ENCODE data around the gene CCSER1. TPM values are rescaled to one million over a fixed set of nuclear protein-coding genes. Genes with fewer than 3 reads are reported as not detected.
"Not testable (repeated sequence)": the region's sequence is repeated elsewhere in the genome, so short reads cannot be mapped to it uniquely, and the experiment has no call there.

The CCSER1 gene
- total RNA-seq, 1 donor from 2014 or later, result 13.3 TPM

DNA sequence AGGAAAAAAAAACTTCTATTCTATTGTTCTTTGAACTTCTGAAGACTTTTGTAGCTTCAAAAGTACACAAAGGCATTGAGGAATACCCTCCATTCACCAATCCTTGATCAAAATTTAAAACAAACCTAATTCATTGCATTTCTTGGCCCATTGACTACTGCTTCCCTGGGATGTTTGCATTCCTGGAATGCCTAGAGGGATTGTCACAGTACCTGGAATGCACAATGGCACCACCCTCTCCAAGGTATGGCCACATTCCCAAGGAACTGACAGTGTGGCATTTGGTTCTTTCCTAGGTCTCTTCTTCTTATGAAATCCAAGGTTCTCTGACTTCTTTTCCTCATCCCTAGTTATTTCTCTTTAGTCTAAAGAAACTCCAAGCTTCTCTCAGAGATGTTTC is 600.7 kb downstream of the CCSER1 start:
- DNase-seq (no peak), ATAC-seq (no peak)
- intact Hi-C loops (cut with micrococcal nuclease), result no loop called here

DNA sequence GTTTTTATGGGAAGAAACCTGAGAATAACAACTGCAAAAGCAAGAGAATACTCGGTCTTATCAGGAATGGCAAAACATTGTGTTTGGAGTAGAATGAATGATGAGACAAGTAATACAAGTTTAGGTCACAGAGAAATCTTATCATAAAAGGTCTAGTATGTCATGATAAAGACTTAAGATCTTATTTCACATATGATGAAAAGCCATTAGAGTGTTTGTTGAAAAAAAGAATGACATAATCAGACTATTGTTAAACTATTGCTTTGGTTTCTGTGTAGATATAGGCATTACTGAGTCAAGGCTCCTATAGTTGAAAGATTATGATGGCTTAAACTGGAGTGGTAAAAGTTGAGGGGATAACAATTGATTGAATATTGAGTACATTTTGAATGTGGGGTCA is 603.6 kb downstream of the CCSER1 start:
- intact Hi-C loops (cut with micrococcal nuclease), result no loop called here
- ATAC-seq, result no peak
- no peak for DNase-seq

DNA sequence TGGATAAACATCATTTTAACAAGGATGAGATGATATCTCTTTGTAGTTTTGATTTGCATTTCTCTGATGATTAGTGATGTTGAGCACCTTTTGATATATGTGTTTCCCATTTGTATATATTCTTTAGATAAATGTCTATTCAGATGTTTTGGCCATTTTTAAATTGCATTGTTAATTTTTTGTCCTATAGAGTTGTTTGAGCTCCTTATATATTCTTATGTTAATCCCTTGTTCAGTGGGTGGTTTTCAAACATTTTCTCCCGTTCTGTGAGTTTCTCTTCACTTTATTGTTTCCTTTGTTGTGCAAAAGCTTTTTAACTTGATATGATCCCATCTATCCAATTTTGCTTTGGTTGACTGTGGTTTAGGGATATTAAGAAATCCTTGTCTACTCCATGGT is 606.0 kb downstream of the CCSER1 start:
- intact Hi-C loops (cut with micrococcal nuclease), result no loop called here
- ATAC-seq (no peak), DNase-seq (no peak)

DNA sequence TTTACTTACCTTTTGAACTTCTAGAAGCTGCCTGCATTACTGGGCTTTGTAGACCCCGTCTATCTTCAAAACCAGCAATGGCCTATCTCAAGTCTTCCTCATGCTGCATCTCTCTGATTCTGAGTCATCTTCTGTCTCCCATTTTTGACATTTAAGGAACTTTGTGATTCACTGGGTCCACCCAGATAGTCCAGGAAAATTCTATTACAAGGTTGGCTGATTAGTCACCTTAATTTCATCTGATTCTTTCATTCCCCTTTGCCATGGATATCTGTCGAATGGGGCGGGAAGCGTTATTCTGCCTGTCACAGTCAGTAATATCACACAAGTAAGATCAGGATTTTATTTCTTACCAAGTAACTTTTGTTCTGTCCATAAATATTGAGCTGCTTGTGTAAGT is 618.0 kb downstream of the CCSER1 start:
- ATAC-seq, result no peak
- intact Hi-C loops (cut with micrococcal nuclease), result no loop called here
- DNase-seq, result no peak

DNA sequence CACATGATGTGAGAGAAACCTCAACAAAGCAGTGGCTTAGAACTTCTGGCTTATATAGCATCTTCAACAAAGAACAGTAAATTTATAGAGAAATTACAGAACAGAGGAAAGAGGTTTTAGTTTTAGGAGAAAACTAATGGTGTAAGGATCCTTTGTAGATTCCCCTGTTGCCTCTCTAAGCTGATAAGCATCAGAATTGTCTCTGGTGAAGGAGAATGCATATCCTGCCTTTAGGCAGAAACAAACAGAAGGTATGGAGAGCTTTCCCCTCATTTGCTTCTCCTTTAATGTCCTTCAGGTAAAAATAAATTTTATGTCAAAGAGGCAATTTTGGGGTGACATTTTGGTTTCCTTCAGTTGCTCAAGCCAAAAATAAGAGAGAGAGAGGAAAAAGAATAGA is 625.9 kb downstream of the CCSER1 start:
- no peak for DNase-seq
- ATAC-seq, result no peak
- intact Hi-C loops (cut with micrococcal nuclease), result no loop called here

DNA sequence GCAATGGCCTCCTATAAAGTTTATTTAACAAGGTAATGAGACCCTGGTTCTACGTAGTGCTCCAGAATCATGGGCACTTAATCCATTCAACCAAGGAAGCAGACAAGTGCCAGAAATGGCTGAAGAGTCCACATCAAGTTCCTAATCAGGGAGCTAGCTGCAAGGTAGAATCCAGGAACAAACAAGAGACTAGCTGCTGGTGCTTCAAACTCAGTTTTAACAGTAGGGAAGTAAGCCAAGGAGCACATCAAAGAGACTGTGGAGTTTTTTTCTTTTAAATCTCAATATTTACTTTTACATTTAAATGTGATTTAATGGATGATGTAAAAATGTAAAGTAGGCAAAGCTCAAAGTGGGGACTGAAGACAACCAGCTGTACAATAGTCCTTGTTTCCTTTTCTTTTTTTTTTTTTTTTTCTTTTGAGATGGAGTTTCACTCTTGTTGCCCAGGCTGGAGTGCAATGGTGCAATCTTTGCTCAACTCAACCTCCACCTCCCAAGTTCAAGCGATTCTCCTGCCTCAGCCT is 630.4 kb downstream of the CCSER1 start:
- ATAC-seq (no peak), DNase-seq (no peak)
- intact Hi-C loops (cut with micrococcal nuclease), result no loop called here

DNA sequence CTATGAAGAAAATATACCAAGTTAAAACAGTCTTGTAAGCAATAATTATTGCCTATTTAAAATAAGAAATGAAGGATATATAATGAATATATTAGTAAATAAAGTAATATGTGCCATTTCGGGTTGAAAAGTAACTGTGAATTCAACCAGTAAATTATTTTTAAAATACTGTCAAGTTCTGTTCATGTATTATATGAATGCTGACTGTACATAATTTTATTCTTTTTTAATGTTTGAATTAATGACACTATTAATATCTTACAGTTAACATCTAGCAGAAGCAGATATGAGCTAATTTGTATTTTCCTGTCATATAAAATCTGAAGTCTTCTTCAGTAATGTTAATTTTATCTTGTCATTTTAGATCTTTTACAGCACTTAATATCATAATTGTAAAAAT is 632.9 kb downstream of the CCSER1 start:
- no peak for DNase-seq
- intact Hi-C loops (cut with micrococcal nuclease), result no loop called here
- no peak for ATAC-seq

DNA sequence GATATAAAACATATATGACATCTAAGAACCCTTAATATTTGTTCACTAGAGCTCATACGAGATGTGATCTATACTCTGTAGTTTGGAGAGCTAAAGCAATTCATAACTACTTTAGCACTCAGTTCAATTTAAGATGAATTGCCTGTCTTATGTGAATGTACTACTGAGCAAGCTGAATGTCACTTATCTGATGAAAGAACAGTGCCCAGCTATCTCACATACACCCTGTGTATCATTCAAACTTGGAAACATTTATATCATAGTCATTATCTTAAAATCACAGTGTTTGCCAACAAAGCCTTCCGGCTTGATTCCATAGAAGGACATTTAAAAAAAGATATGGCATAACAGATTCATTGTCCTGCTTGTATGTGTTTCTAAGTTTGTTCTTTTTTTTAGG is 639.6 kb downstream of the CCSER1 start:
- ATAC-seq, result no peak
- intact Hi-C loops (cut with micrococcal nuclease), result no loop called here
- DNase-seq, result no peak

DNA sequence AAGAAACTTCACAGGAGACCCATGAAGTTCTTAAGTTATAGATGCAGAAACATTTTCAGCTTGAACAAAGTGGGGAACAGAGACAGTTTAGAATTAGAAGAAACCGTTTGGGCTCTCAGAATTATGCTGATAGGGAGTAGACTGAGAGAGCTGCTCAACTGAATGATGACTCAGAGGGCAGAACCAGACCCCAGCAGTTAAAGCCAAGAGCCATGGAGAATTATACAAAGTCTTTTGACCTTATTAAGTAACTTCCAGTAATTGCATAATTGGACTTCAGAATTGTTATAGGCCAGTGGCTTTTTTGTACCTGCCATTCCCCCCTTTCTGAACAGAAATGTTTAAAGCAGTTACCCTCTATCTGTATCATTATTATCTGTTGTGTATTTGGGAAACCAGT is 642.1 kb downstream of the CCSER1 start:
- ATAC-seq, result no peak
- no peak for DNase-seq
- intact Hi-C loops (cut with micrococcal nuclease), result no loop called here

DNA sequence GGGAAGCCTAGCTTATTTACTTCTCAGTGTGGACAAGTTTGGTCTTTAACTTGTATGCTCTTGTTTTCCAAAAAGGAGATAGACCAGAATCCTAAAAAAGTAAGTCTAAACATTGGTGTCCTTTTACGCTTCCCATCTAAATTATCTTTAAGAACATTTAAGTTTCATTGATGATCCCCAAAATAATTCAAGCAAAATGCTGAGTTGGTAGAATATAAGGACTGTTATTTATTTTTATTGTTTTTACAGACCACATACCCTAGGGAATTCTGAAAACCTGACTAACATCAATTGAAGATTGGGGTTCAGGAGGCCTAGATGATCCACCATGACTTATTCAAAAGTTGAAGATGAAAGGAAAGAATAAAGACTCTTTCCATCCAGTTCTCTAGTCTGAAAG is 653.0 kb downstream of the CCSER1 start:
- intact Hi-C loops (cut with micrococcal nuclease), result no loop called here
- ATAC-seq (no peak), DNase-seq (no peak)

DNA sequence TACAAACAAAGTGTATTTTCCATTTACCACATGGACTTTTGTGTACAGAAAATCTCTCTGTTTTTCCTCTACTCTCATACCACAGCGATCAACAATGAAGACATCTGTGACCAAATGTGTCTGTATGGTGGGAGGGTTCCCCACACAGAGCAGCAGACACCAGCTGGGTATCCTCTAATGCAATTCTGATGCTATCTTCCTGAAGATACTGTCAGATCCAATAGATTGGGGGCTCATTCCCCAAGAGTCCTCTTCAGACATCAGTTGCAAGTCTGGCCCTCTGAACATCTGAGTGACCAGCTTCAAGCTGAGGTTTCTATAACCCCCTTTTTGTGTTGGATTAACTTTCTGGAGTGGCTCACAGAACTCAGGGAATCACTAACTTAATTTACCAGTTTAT is 659.4 kb downstream of the CCSER1 start:
- intact Hi-C loops (cut with micrococcal nuclease), result no loop called here
- no peak for ATAC-seq

DNA sequence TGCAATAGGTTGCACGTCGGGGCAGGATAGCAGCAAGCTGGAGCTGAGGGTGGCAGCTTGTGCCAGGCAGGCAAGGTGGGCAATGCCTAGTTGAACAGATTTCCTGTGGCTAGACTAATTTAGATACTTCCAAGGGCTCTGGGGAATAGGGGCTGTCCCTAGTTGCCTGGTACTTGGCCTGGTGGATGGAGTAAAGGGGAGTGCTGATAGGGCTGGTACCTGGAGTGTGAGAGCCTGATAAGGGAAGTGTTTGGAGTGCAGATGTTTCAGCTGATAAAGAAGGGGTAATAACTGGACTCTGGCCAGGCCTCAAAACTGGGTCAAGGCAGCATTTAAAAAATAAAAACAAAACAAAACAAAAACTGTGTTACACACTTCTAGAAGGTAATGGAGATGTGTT is 665.5 kb downstream of the CCSER1 start:
- intact Hi-C loops (cut with micrococcal nuclease), result no loop called here
- ATAC-seq, result no peak

More for the DNA sequence above, 659.4 kb downstream of the CCSER1 start:
- DNase-seq, result no peak

DNA sequence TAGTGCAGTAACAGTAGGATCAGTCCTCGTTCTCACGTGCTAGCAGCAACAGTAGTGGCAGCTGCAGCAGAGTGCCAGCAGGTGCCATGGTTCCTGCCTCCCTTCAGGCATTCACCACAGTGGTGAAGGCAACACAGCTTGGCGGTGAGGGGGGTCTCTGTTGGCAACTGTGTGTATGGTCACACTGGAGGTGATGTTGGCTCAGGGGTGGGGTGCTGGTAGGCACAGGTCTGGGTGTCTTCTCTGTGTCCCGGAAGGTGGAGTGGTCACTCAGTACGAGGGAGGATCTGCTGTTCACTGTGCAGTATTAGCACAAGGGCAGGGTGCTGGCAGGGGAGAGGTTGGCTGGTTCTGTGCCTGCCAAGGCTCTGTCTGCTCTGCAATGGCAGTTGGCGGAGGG is 671.8 kb downstream of the CCSER1 start:
- ATAC-seq, result no peak
- intact Hi-C loops (cut with micrococcal nuclease), result no loop called here
- no peak for DNase-seq

More for the DNA sequence above, 665.5 kb downstream of the CCSER1 start:
- no peak for DNase-seq

DNA sequence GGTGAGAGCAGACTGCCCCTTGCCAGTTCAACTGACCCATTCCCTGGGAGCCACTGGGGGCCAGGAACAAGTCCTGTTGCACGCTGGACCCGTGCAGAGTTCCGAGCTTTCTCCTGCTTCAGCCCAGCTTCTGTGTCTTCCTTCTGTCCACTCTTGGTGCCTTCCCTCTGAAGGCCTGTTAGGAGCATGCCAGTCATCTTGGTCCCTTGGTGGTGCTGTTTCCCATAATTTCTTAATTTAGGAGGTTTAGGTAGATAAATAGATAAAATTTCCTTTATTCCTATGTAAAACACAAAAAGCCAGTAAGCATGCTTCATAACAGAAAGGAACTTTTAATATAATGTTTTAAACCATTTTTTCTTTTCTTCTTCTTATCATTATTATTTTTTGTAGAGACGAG is 672.7 kb downstream of the CCSER1 start:
- intact Hi-C loops (cut with micrococcal nuclease), result no loop called here
- DNase-seq, result no peak
- no peak for ATAC-seq

DNA sequence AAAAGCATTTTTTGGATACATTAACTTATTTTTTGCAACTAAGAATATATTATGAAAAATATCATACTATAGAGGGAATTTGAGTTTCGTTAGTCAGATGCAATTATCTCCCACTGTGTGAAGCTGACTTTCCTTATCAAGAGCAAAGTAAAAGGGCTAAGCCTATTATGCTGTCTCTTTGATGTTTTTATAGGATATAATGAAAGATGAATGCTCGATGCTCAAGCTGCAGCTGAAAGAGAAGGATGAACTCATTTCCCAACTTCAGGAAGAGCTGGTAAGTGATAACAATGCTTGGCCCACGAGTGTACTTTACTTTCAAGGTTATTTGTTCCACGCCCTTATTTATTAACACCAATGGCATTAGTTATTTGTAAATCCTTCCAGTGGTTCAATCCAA is 688.4 kb downstream of the CCSER1 start:
- no peak for DNase-seq
- no peak for ATAC-seq
- intact Hi-C loops (cut with micrococcal nuclease), result no loop called here

DNA sequence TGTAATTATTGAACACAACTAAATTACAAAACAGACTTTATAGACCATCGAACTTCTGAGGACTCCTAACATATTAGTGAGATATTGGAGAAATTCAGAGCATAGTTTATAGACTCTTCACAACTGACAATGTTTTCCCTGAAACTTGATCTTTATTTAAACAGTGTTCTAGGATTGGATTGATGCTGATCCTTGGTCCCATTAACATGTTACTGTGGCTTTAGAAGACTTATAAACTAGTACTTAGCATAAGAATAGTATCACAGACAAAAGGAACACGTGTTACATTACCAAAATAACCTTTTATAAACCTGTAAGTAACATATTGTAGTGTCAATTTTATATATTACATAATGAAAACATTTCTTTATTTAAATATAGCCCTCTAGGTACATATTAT is 689.6 kb downstream of the CCSER1 start:
- no peak for ATAC-seq
- intact Hi-C loops (cut with micrococcal nuclease), result no loop called here
- DNase-seq, result no peak

DNA sequence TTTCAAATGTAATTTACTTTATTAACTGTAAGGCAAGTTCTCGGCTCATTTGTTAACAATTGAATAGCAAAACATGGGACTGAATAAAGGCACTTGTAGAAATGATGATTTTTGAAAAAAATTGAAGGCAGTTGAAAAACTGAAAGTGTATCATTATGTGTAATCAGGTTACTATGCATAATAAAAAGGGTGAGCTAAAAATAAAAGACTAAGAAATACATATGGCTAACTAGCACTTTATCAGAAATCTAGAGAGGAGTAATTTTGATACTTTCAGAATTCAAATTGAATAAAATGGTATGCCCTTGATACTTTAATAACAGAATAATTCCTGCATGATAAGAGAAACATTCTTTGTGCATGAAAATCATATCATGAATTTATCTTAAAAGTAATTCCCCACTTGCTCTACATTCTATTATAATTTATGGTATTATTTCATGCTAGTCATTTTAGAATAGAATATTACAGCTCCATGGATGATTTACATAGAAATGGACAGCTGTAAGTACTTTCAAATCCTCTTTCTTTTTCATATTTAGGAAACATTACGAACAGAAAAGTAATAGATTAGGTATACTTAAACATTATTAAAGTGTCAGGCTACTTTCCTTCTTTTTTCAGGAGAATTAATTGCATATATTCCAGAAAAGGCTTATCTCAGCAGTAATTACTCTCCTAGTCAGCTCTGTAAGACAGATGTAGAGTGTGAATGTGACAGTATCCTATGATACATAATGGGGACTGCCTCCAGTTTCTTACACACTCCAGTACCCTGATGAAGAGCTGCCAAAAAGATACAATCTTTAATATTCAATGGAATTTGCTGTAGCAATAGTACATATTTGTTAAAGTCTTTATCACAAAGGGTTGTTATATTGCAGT is 697.3 kb downstream of the CCSER1 start:
- no peak for DNase-seq
- ATAC-seq, result no peak
- intact Hi-C loops (cut with micrococcal nuclease), result no loop called here

DNA sequence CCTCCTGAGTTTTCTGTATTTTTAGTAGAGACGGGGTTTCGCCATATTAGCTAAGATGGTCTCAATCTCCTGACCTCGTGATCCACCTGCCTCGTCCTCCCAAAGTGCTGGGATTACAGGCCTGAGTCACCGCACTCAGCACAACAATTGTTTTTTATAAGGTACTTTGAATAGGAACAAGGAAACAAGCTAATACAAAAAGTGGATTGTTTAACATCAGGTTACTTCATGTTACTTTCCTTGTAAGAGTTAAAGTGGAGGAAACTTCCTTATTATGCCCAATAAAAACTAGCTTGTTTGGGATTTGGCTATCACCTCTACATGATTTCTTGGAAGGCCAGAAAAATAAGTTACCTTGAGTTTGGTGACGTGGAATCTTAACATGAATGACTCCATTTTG is 698.7 kb downstream of the CCSER1 start:
- DNase-seq (no peak), ATAC-seq (no peak)
- intact Hi-C loops (cut with micrococcal nuclease), result no loop called here

DNA sequence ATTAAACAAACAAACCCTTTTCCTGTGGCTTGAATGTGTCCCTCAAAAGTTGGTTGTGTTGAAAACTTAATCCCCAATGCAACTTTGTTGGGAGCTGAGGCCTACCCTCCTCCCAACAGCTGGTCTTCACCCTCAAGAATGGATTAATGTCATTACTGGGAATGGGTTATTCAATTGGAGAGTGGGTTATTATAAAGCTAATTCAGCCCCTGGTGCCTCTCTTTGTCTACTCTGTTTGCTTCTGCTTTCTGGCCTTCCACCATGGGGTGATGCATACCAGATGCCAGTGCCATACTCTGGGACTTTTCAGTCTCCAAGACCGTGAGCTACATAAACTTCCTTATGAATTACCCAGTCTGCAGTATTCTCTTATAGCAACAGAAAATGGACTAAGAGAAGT is 706.5 kb downstream of the CCSER1 start:
- DNase-seq (no peak), ATAC-seq (no peak)
- intact Hi-C loops (cut with micrococcal nuclease), result no loop called here

DNA sequence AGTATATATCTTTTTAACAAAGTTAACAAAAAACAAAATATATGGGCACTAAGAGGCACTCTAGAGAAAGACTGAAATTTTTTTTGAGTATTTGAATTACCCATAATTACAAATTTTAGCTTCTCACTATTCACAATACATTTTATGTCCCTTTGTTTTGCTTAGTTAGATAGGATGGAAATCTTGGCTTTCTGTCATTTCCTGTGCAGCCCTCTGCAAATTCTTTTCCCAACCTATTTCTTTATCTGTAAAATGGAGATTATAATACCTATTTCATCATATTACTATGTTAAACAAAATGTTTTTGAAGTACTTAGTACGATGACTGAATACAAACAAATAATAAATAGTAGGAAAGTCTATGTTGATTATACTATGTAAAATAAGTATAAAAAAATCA is 710.0 kb downstream of the CCSER1 start:
- ATAC-seq (no peak), DNase-seq (no peak)
- intact Hi-C loops (cut with micrococcal nuclease), result no loop called here

DNA sequence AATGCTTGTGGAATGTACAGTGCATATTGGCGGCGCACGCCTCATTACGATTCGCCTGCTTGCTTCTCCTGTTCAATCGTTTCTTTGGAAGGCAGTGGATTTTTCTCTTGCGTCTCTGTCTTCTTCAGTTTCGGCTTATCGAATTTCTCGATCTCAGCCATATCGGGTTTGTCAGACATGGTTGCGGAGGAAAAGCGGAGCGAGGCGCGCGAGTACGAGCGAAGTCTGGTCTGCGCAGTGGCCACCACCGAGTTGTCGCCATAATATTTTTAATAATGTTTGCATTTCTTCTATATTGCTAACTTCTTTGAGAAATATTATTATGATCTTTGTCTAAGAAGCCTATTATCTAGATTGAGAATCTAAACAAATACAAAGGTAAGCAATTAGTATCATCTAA is 711.7 kb downstream of the CCSER1 start:
- intact Hi-C loops (cut with micrococcal nuclease); DNase-seq; ATAC-seq: not testable (repeated sequence)
